KOPT-K1 (cell line): ENCODE measurements around the gene MYF6.

Experiments used
- H3K27ac ChIP-seq: fragments of 200-600 bp; sonication (generic); 2 replicates; pipeline ENCODE4 v1.5.1; 2016; ENCODE audit warnings: antibody characterized with exemption, mild to moderate bottlenecking, low read depth, low read length; ENCODE audit not compliant: poor library complexity, severe bottlenecking
- H3K36me3 ChIP-seq: fragments of 200-600 bp; sonication (generic); 2 replicates; pipeline ENCODE4 v1.5.1; 2017; ENCODE audit warnings: antibody characterized with exemption, mild to moderate bottlenecking, low read length, moderate library complexity; ENCODE audit not compliant: insufficient read depth
- H3K9me3 ChIP-seq: fragments of 200-600 bp; sonication (generic); 2 replicates; pipeline ENCODE4 v1.5.1; 2017; ENCODE audit warnings: antibody characterized with exemption, low read length, mild to moderate bottlenecking; ENCODE audit not compliant: insufficient read depth, poor library complexity, severe bottlenecking

Gene MYF6

DNA sequence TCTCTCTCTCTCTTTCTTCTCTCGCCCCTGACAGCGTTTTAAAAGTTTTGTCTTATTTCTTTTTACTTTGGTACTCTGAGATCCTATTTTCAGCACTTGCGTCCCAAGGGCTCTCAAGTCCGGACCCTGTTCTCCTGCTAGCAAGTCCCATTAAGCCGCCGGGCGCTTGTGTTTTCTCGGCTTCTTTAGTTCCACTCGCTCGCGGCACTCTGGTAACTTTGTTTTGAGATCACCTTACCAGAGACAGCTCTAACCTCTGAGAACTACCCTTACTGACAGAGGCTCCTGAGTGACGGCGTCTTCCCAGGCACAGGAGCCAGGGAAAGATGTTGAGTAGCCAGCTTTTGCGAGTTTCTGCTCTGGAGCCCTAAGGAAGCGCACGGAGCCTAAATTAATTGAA lies 6.6 kb downstream of the MYF6 start:
- H3K27ac ChIP-seq = no peak overlapping the region

DNA sequence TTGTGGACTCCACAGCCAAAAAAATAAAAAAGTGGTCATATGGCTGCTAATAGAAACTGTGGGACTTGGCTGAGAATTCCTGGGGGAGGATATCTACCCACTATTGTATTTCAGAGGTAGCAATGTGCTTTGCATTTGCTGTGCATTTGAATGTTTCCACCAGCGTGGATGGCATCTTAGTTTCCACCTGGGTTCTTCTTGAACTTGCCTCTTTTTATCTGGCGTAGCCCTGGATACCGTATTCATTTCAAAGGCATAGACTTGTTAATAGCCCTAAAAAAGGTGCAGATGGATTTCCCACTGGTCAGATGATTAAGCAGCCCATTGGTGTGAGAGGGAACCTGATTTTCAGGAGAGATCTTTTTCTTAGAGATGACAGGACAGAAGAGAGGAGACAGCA lies 7.4 kb downstream of the MYF6 start:
- Histone ChIP-seq H3K27ac (no peak overlapping the region), H3K36me3 (no peaks in the 10 kb centered on the region), H3K9me3 (no peaks in the 10 kb centered on the region)

More for the DNA sequence above, 6.6 kb downstream of the MYF6 start:
- no peaks in the 10 kb centered on the region for H3K9me3 ChIP-seq
- H3K36me3 ChIP-seq = no peaks in the 10 kb centered on the region

DNA sequence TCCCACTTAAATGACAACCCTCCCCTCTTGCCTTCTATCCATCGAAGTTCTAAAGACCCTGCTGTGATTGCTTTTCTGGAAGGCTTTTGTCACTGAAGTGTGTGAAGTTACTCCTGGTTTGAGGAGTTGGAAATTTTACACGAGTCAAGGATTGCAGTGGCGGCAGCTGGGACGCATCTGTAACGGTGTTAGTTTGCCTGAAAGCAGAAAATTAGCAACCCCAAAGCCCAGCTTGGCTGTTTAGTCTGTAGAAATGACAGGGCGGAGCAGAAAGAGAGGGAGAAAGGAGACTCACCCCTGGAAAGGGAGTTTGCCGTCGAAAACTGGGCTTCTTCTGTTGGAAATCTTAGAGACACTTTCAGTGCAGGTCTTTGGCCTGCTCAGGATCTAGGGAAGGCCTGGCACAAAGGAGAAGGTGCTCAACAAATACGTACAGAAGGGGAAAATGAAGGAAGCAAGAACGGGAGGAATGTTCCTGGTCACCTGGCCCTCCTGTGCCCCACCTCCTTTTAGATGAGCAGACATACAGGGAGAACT lies 8.3 kb downstream of the MYF6 start:
- no peak overlapping the region for H3K27ac ChIP-seq
- no peaks in the 10 kb centered on the region for H3K36me3 ChIP-seq

DNA sequence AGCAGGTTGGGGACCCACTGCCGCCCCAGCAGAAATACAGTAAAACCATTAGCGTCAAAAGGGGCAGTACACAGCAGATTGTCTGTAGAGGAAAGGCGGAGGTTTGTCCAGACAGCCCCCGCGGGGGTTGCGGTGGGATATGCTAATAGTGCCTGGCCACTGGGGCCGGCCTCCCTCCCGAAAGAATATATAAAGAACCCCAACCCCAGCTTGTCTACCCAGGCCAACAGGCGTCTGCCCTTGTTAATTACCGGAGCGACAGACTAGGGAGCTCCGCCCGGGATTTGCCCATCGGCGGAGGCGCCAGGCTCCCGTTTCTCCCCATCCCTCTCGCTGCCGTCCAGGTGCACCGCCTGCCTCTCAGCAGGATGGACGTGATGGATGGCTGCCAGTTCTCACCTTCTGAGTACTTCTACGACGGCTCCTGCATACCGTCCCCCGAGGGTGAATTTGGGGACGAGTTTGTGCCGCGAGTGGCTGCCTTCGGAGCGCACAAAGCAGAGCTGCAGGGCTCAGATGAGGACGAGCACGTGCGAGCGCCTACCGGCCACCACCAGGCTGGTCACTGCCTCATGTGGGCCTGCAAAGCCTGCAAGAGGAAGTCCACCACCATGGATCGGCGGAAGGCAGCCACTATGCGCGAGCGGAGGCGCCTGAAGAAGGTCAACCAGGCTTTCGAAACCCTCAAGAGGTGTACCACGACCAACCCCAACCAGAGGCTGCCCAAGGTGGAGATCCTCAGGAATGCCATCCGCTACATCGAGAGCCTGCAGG lies 9.4 kb downstream of the MYF6 start, which contains the start of gene MYF5:
MYF5 (plus strand) TSS at position 217 of the 774 bp plus-strand sequence; CDS start at position 369, 152 bp downstream.
- H3K27ac ChIP-seq = no peak within 1 kb of the TSS
- no peaks in the 10 kb centered on the region for H3K9me3 ChIP-seq
- no peaks in the 10 kb centered on the region for H3K36me3 ChIP-seq

More for the DNA sequence above, 8.3 kb downstream of the MYF6 start:
- no peaks in the 10 kb centered on the region for H3K9me3 ChIP-seq

DNA sequence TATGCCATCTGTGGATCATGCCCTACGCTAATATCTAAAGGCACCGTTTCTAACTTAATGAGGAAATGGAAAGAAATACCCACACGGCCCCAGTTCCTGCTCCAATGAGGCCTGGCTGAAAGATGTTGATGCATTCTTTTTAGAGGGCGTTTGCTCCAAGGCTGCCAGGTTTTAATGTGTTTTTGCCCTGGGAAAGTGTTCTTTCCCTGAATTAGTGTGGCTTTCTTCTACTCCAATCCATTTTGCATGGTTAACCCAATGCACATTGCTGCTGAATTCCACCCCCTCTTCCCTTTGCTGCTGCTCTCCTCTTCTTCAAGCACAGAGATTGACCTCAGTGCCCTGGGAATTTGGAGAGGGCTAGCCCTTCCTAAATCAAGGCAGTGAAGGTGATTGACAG lies 10.4 kb downstream of the MYF6 start:
- no peaks in the 10 kb centered on the region for H3K36me3 ChIP-seq
- no peak overlapping the region for H3K27ac ChIP-seq
- no peaks in the 10 kb centered on the region for H3K9me3 ChIP-seq

DNA sequence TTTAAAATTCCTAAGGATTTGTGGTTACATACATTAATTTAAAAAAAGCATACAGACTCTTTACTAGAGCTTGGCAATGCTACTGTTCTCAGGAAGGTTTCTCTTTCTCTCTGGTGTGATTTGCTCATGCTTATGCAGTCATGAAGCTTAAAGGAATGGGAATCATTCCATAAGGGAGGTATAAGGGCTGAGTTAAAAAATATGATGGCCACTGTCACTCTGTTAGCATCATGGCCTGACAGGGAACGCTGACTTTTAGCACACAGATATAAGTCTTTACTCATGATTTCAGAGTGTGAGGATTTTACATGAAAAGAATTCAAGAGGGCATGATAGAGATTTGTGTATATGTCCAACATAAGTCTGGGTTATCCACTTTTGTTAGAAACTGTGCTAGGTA lies 13.1 kb downstream of the MYF6 start:
- no peak overlapping the region for H3K27ac ChIP-seq
- no peaks in the 10 kb centered on the region for H3K36me3 ChIP-seq
- H3K9me3 ChIP-seq = no peaks in the 10 kb centered on the region

DNA sequence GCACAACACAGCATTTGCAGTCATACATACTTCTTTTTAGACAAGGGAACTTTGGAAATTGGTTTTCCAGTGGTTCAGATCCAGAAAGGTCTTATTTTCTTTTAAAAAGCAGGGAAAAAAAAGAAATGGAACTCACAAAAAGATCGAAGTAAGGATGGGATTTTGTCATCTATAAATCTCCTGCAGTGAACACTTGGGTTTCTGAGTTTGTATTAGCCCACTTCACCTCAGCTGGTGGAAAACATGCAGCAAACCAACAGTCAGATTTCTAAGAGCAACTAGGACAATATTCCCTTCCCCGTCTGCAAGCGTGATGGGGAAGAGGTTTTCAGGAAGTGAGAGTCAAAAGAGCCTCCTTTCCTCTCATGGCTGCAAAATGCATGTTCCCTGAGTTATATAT lies 13.9 kb downstream of the MYF6 start:
- no peak overlapping the region for H3K27ac ChIP-seq
- H3K36me3 ChIP-seq = no peaks in the 10 kb centered on the region
- H3K9me3 ChIP-seq = no peaks in the 10 kb centered on the region

DNA sequence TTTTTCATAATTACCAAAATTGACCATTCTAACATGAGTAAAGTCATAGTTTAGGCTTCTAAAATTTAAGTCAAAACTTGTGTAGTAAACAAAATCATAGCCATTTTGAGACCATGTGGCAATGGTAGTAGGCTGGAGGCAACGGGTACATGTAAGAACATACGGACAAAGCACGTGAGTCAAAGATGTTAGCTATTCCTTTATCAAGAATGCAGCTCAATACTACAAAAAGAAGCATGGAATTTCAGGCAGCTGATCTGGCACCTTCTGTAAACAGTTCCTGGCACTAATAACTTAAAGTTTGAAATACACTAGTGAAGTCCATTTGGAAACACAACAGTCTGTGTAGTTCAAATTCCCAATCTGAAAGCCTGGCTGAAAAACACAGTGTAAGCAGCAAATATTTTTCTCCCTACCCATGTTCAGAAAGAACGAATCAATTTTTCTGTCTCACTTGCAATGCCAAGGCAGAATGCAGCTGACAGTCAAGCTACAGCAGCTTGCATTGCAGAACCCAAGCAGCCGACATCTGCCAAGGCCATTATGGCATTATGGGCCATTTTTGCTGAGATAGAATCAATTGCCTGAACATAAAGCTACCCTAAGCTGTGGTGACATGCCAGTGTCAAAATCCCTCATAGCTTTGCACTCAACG lies 38.5 kb downstream of the MYF6 start:
- Histone ChIP-seq H3K36me3 (no peaks in the 10 kb centered on the region), H3K27ac (no peak overlapping the region), H3K9me3 (no peaks in the 10 kb centered on the region)

DNA sequence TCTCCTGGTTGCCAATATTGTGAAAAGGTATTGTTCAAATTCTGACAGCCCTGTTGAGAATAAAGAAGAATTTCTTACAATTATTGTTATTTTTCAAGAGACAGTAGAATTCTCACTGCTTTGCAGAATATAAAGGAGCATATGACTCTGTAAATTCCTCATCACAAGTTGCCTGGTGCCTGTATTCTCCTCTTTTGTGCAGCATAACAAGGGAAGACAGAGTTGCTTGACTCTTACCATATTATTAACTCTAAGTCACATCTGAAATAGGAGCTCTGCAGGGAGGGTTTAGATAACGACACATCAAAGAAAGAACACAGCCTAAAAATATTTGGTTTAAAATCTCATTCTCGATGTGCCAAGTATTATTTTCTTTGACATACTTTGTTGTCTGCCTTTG lies 40.4 kb downstream of the MYF6 start:
- Histone ChIP-seq H3K27ac (no peak overlapping the region), H3K9me3 (no peaks in the 10 kb centered on the region), H3K36me3 (no peaks in the 10 kb centered on the region)

DNA sequence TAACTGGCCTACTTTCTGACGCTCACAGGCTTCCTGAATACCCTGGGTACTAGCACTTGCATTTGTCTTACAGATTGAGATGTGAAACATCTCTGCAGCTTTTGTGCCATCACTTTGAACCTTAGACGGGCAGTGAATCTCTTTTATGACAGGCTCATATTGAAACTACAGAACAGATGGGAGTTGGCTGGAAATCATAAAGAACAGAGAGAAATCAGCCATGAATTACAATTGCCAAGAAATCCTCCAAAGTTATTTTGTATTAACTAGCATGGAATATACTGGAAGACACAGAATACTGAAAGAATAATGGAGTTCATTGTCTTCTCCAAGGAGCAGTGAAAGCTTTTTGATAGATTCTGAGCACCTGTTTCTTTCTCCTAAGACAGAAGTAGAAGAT lies 42.0 kb downstream of the MYF6 start:
- Histone ChIP-seq H3K9me3 (no peaks in the 10 kb centered on the region), H3K36me3 (no peaks in the 10 kb centered on the region), H3K27ac (no peak overlapping the region)

DNA sequence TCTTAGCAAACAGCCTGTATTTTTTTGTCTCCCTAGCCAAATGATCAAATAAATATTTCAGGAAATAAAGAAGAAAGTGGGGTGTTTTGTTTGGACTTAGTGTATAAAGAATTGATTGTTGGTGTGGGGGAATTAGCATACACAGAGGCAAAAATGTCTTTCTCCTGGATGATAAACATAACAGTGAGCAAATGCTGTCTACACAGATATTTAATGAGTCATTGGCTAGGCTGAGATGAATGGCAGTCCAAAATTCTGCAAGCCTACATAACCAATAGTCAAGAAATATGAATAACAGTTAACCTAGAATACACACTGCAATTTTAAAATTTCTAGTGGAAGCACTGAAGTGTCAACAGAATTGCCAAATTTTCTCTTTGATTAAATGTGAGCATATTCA lies 45.0 kb downstream of the MYF6 start:
- H3K36me3 ChIP-seq = no peaks in the 10 kb centered on the region
- no peak overlapping the region for H3K27ac ChIP-seq
- no peaks in the 10 kb centered on the region for H3K9me3 ChIP-seq

DNA sequence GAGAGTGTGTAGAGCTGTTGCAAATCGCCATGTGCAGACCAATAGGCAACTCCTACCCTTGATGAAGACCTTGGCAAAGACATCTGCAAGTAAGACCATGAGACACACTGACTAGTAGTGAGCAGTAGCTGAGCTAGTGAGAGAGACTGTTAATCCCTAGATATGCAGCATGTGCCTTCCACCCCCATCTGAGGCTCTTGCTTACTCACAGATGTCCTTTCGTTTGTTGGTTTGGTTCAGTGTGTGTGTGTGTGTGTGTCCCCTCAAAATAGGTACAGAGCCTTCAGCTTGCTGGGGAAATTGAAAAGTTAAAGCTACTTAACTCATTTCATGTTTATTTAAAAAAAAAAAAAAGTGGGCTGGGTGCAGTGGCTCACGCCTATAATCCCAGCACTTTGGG lies 46.8 kb downstream of the MYF6 start:
- H3K36me3 ChIP-seq = no peaks in the 10 kb centered on the region

DNA sequence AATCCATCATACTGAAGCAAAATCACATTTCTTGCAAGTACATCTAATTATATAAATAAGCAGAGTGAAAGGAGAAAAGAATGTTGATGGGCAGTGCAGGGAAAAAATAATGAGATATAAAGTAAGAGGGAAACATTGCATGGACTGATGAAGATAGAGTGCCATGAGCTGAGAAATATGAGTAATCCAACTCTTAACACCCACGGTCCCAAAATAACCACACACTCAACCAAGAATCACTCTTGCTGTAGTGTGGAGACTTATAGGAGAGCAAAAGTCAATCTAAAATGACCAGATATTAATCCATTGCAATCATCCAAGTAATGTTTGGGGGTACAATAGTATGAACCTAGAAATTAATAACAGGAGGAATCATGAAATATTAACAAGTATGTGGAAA lies 49.4 kb downstream of the MYF6 start:
- H3K36me3 ChIP-seq = no peaks in the 10 kb centered on the region
- H3K9me3 ChIP-seq = no peaks in the 10 kb centered on the region
- no peak overlapping the region for H3K27ac ChIP-seq

More for the DNA sequence above, 46.8 kb downstream of the MYF6 start:
- Histone ChIP-seq H3K9me3 (no peaks in the 10 kb centered on the region), H3K27ac (no peak overlapping the region)
